ENCODE data around the gene HIGD1A. TPM values are rescaled to one million over a fixed set of nuclear protein-coding genes. Genes with fewer than 3 reads are reported as not detected.
A peak's percentile ranks its signal among the peaks of the same experiment; 100 is the strongest.

Gene HIGD1A
- polyA plus RNA-seq, 1 donor (not counting 4 experiments of a cell fraction or from before 2014, with no cell fraction given): 443 TPM

DNA sequence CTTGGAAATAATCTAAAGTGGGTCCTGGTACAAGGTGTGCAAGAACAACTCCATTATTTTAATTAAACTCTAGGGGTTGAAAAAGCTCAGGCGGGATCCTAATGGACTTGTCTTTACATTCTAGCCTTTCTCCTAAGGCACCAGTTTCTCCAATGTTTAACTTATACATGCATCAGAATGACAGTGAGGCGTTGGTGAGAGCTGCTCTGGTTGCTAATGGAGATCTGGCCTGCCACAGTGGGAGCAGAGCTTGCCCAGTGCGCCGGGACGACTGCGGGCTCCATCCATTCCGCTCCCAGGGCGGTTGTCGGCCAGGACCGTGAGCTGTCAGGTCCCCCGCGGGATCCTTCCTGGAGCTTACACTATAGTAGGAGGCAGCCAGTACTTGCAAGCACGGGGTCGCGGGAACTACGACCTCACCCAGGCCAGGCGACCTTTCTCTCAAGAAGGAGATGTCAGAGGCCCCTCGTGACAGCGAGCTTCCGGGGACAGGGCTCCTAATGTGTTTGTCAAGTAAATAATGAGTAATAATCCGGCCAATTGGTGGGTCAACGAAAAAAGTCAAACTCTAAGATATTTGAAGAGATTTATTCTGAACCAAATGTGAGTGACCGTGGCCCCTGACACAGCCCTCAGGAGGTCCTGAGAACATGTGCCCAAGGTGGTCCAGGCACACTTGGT is 991 bp upstream of the HIGD1A start:
- peaks cover 10% of the 10 kb centered on the region for H3K4me1 ChIP-seq (ENCODE audit: control insufficient read depth, extremely low read depth, insufficient read depth, low read length)
- no peak for DNase-seq (ENCODE audit: low read depth, low spot score)
- H2AFZ ChIP-seq (ENCODE audit: control insufficient read depth, low read length): peak overlapping the region; percentile 92
- peaks cover 0 to 4% of the 10 kb centered on the region in 2 experiments for H3K36me3 ChIP-seq (ENCODE audit: control insufficient read depth in 2 of 2, extremely low read depth in 1 of 2, insufficient read depth in 2 of 2, low read length in 2 of 2)
- peak overlapping the region; percentile 98 for H3K4me3 ChIP-seq (ENCODE audit: control insufficient read depth in 2 of 3, extremely low read depth in 1 of 3, insufficient read depth in 2 of 3, low read depth in 1 of 3, low read length in 3 of 3)
- H3K4me2 ChIP-seq (ENCODE audit: control insufficient read depth, extremely low read depth, insufficient read depth, low read depth, low read length): peak overlapping the region; percentile 94
- peak overlapping the region; percentile 97 for H3K9ac ChIP-seq (ENCODE audit: control insufficient read depth, extremely low read depth, insufficient read depth, low read length)
- peak overlapping the region; percentile 93 for H3K27ac ChIP-seq (ENCODE audit: control insufficient read depth, insufficient read depth, low read length)
- no peak for TF ChIP-seq EZH2 (IDR thresholded peaks at IDR 0.05; ENCODE audit: low read length)
- TF ChIP-seq, protein P1, sequence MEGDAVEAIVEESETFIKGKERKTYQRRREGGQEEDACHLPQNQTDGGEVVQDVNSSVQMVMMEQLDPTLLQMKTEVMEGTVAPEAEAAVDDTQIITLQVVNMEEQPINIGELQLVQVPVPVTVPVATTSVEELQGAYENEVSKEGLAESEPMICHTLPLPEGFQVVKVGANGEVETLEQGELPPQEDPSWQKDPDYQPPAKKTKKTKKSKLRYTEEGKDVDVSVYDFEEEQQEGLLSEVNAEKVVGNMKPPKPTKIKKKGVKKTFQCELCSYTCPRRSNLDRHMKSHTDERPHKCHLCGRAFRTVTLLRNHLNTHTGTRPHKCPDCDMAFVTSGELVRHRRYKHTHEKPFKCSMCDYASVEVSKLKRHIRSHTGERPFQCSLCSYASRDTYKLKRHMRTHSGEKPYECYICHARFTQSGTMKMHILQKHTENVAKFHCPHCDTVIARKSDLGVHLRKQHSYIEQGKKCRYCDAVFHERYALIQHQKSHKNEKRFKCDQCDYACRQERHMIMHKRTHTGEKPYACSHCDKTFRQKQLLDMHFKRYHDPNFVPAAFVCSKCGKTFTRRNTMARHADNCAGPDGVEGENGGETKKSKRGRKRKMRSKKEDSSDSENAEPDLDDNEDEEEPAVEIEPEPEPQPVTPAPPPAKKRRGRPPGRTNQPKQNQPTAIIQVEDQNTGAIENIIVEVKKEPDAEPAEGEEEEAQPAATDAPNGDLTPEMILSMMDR (optimal IDR thresholded peaks at IDR 0.05 in 1 of 3, IDR thresholded peaks at IDR 0.05 in 1 of 3, conservative IDR thresholded peaks at IDR 0.05 in 1 of 3; ENCODE audit: extremely low read depth in 1 of 3, insufficient read depth in 2 of 3, low read length in 3 of 3): no peak
- dilution Hi-C loops (cut with MboI; ENCODE audit: extremely low pct_ligation_motif_present, low sequenced_read_pairs): no loop called here
- H4K20me1 ChIP-seq (ENCODE audit: control insufficient read depth, extremely low read depth, insufficient read depth, low read length): no peaks in the 10 kb centered on the region
- no peaks in the 10 kb centered on the region for H3K9me3 ChIP-seq (ENCODE audit: control insufficient read depth, low read depth, low read length)
- H3K79me2 ChIP-seq (ENCODE audit: control insufficient read depth, insufficient read depth, low read length): peaks cover 39% of the 10 kb centered on the region
- FAIRE-seq: no peak
- H3K9me1 ChIP-seq (ENCODE audit: control insufficient read depth, extremely low read depth, insufficient read depth, low read length): no peaks in the 10 kb centered on the region
- H3K27me3 ChIP-seq (ENCODE audit: control insufficient read depth, extremely low read depth, insufficient read depth, low read length): no peaks in the 10 kb centered on the region

DNA sequence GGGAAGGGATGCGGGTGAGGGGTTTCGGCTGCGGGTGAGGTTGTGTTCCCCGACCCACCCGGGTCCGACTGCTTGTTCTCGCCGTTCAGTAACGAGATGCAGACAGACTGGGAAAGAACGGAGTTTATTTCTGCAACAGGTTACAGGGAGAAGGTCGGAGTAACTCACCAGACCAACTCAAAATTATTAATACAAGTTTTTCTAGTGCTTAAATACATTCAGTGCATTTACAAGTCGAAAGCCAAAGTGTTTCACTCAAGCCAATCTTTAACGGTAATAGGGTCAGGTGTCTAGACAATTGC is 492 bp upstream of the HIGD1A start:
- no peak for TF ChIP-seq EZH2 (IDR thresholded peaks at IDR 0.05; ENCODE audit: low read length)
- TF ChIP-seq, protein P1 (optimal IDR thresholded peaks at IDR 0.05 in 1 of 3, IDR thresholded peaks at IDR 0.05 in 1 of 3, conservative IDR thresholded peaks at IDR 0.05 in 1 of 3; ENCODE audit: extremely low read depth in 1 of 3, insufficient read depth in 2 of 3, low read length in 3 of 3): no peak
- dilution Hi-C loops (cut with MboI; ENCODE audit: extremely low pct_ligation_motif_present, low sequenced_read_pairs): no loop called here
- peak overlapping the region; percentile 93 for H3K27ac ChIP-seq (ENCODE audit: control insufficient read depth, insufficient read depth, low read length)
- no peaks in the 10 kb centered on the region for H3K9me1 ChIP-seq (ENCODE audit: control insufficient read depth, extremely low read depth, insufficient read depth, low read length)
- H4K20me1 ChIP-seq (ENCODE audit: control insufficient read depth, extremely low read depth, insufficient read depth, low read length): no peaks in the 10 kb centered on the region
- DNase-seq (ENCODE audit: low read depth, low spot score) (no peak), FAIRE-seq (no peak)
- H3K9me3 ChIP-seq (ENCODE audit: control insufficient read depth, low read depth, low read length): no peaks in the 10 kb centered on the region
- peak overlapping the region; percentile 98 for H3K4me3 ChIP-seq (ENCODE audit: control insufficient read depth in 2 of 3, extremely low read depth in 1 of 3, insufficient read depth in 2 of 3, low read depth in 1 of 3, low read length in 3 of 3)
- H3K4me2 ChIP-seq (ENCODE audit: control insufficient read depth, extremely low read depth, insufficient read depth, low read depth, low read length): peak overlapping the region; percentile 94
- H3K27me3 ChIP-seq (ENCODE audit: control insufficient read depth, extremely low read depth, insufficient read depth, low read length): no peaks in the 10 kb centered on the region
- peak overlapping the region; percentile 97 for H3K9ac ChIP-seq (ENCODE audit: control insufficient read depth, extremely low read depth, insufficient read depth, low read length)
- H3K4me1 ChIP-seq (ENCODE audit: control insufficient read depth, extremely low read depth, insufficient read depth, low read length): peaks cover 10% of the 10 kb centered on the region
- peaks cover 44% of the 10 kb centered on the region for H3K79me2 ChIP-seq (ENCODE audit: control insufficient read depth, insufficient read depth, low read length)
- H3K36me3 ChIP-seq (ENCODE audit: control insufficient read depth in 2 of 2, extremely low read depth in 1 of 2, insufficient read depth in 2 of 2, low read length in 2 of 2): peaks cover under 1 to 4% of the 10 kb centered on the region in 2 experiments
- H2AFZ ChIP-seq (ENCODE audit: control insufficient read depth, low read length): peak overlapping the region; percentile 92
